ENCODE data around the gene MT1HL1.
"Not testable (repeated sequence)": the region's sequence is repeated elsewhere in the genome, so short reads cannot be mapped to it uniquely, and the experiment has no call there.

MT1HL1 gene

GRCh38 chr1:236989290-236990051, 14.8 kb downstream of the MT1HL1 start:
- Histone ChIP-seq H3K9me3 (ENCODE audit: severe bottlenecking) (peaks cover 10% of the 10 kb centered on the region), H3K36me3 (no peaks in the 10 kb centered on the region), H3K4me3 (ENCODE audit: low read depth, low read length) (no peak overlapping the region), H3K27me3 (ENCODE audit: insufficient read depth, low read depth, severe bottlenecking) (no peaks in the 10 kb centered on the region), H3K27ac (no peak overlapping the region)
- TF ChIP-seq CTCF (IDR thresholded peaks at IDR 0.05; ENCODE audit: low read depth, low read length) = no peak
- no peak for DNase-seq

GRCh38 chr1:236983818-236984217, 20.4 kb downstream of the MT1HL1 start:
- TF ChIP-seq CTCF (IDR thresholded peaks at IDR 0.05; ENCODE audit: low read depth, low read length) = no peak
- Histone ChIP-seq H3K27me3 (ENCODE audit: insufficient read depth, low read depth, severe bottlenecking) (no peaks in the 10 kb centered on the region), H3K27ac (no peak overlapping the region), H3K36me3 (no peaks in the 10 kb centered on the region), H3K9me3 (ENCODE audit: severe bottlenecking) (no peaks in the 10 kb centered on the region), H3K4me3 (ENCODE audit: low read depth, low read length) (no peak overlapping the region)
- DNase-seq = no peak

- no peak for TF ChIP-seq CTCF (IDR thresholded peaks at IDR 0.05; ENCODE audit: low read depth, low read length)
- H3K27me3 ChIP-seq (ENCODE audit: insufficient read depth, low read depth, severe bottlenecking) = no peaks in the 10 kb centered on the region
- no peaks in the 10 kb centered on the region for H3K36me3 ChIP-seq
- H3K9me3 ChIP-seq (ENCODE audit: severe bottlenecking) = peaks cover 2% of the 10 kb centered on the region
- H3K4me3 ChIP-seq (ENCODE audit: low read depth, low read length) = no peak overlapping the region
- peak overlapping the region; percentile 70 for H3K27ac ChIP-seq
- peak; percentile 74 for DNase-seq
These were observed 21.9 kb downstream of the MT1HL1 start for GRCh38 chr1:236982380-236982779.

- H3K27ac ChIP-seq; H3K27me3 ChIP-seq (ENCODE audit: insufficient read depth, low read depth, severe bottlenecking); H3K9me3 ChIP-seq (ENCODE audit: severe bottlenecking); H3K4me3 ChIP-seq (ENCODE audit: low read depth, low read length); DNase-seq; H3K36me3 ChIP-seq: not testable (repeated sequence)
These were observed 22.8 kb downstream of the MT1HL1 start for GRCh38 chr1:236981431-236981830.

- no peaks in the 10 kb centered on the region for H3K27me3 ChIP-seq (ENCODE audit: insufficient read depth, low read depth, severe bottlenecking)
- peaks cover 7% of the 10 kb centered on the region for H3K9me3 ChIP-seq (ENCODE audit: severe bottlenecking)
- TF ChIP-seq CTCF (IDR thresholded peaks at IDR 0.05; ENCODE audit: low read depth, low read length) = no peak
- no peak for DNase-seq
- no peaks in the 10 kb centered on the region for H3K36me3 ChIP-seq
- H3K4me3 ChIP-seq (ENCODE audit: low read depth, low read length) = no peak overlapping the region
- no peak overlapping the region for H3K27ac ChIP-seq
These were observed 23.6 kb downstream of the MT1HL1 start for GRCh38 chr1:236980673-236981072.

- H3K9me3 ChIP-seq (ENCODE audit: severe bottlenecking) = peaks cover 7% of the 10 kb centered on the region
- no peak overlapping the region for H3K27ac ChIP-seq
- no peaks in the 10 kb centered on the region for H3K27me3 ChIP-seq (ENCODE audit: insufficient read depth, low read depth, severe bottlenecking)
- no peak for DNase-seq
- no peaks in the 10 kb centered on the region for H3K36me3 ChIP-seq
- no peak overlapping the region for H3K4me3 ChIP-seq (ENCODE audit: low read depth, low read length)
- TF ChIP-seq CTCF (IDR thresholded peaks at IDR 0.05; ENCODE audit: low read depth, low read length) = no peak
These were observed 24.9 kb downstream of the MT1HL1 start for GRCh38 chr1:236979149-236979900.

Measured in WERI-Rb-1 (cell line).